Stimulated activated naive CD8-positive, alpha-beta T cell treated with anti-CD3 and anti-CD28 coated beads, Interleukin-15, Interleukin-2, amounts not matched to agents 100 ng/mL and 50 ng/mL, for 24 hours (primary cell): Measurements from ENCODE around the gene PDE4D.

Source experiments
- H3K27ac Mint-ChIP-seq: one replicate; pipeline ENCODE4 v1.8.0; 2021; ENCODE audit warnings: mild to moderate bottlenecking, mixed read lengths
- H3K27me3 Mint-ChIP-seq: one replicate; pipeline ENCODE4 v1.8.0; 2021; ENCODE audit warnings: mixed read lengths
- H3K36me3 Mint-ChIP-seq: one replicate; pipeline ENCODE4 v1.8.0; 2021; ENCODE audit warnings: low read depth, mixed read lengths
- H3K4me1 Mint-ChIP-seq: one replicate; pipeline ENCODE4 v1.8.0; 2021; ENCODE audit warnings: low read depth, mixed read lengths
- H3K4me3 Mint-ChIP-seq: one replicate; pipeline ENCODE4 v1.8.0; 2021; ENCODE audit warnings: mild to moderate bottlenecking, mixed read lengths
- H3K9me3 Mint-ChIP-seq: one replicate; pipeline ENCODE4 v1.8.0; 2021; ENCODE audit warnings: mixed read lengths

Gene PDE4D

GRCh38 chr5:59157068-59157467 is 736.5 kb downstream of the PDE4D start:
- no peaks in the 10 kb centered on the region for H3K9me3 Mint-ChIP-seq
- peaks cover 18% of the 10 kb centered on the region for H3K4me1 Mint-ChIP-seq
- no peaks in the 10 kb centered on the region for H3K27me3 Mint-ChIP-seq
- no peaks in the 10 kb centered on the region for H3K36me3 Mint-ChIP-seq
- H3K4me3 Mint-ChIP-seq: no peak overlapping the region
- H3K27ac Mint-ChIP-seq: no peak overlapping the region

- no peaks in the 10 kb centered on the region for H3K36me3 Mint-ChIP-seq
- no peaks in the 10 kb centered on the region for H3K9me3 Mint-ChIP-seq
- H3K27ac Mint-ChIP-seq: peak overlapping the region; percentile 69
- peak overlapping the region; percentile 15 for H3K4me3 Mint-ChIP-seq
- H3K4me1 Mint-ChIP-seq: peaks cover 4% of the 10 kb centered on the region
- no peaks in the 10 kb centered on the region for H3K27me3 Mint-ChIP-seq
Observed at GRCh38 chr5:59152701-59153245, 740.8 kb downstream of the PDE4D start.

- Mint-ChIP-seq H3K4me3 (no peak overlapping the region), H3K9me3 (no peaks in the 10 kb centered on the region), H3K27me3 (no peaks in the 10 kb centered on the region), H3K27ac (no peak overlapping the region), H3K4me1 (peaks cover 4% of the 10 kb centered on the region), H3K36me3 (no peaks in the 10 kb centered on the region)
Observed at GRCh38 chr5:59151162-59151889, 742.2 kb downstream of the PDE4D start.

- Mint-ChIP-seq H3K27ac (no peak overlapping the region), H3K4me3 (no peak overlapping the region), H3K4me1 (peaks cover 4% of the 10 kb centered on the region), H3K9me3 (no peaks in the 10 kb centered on the region), H3K27me3 (no peaks in the 10 kb centered on the region), H3K36me3 (no peaks in the 10 kb centered on the region)
Observed at GRCh38 chr5:59149827-59150226, 743.7 kb downstream of the PDE4D start.

- no peaks in the 10 kb centered on the region for H3K9me3 Mint-ChIP-seq
- no peak overlapping the region for H3K4me3 Mint-ChIP-seq
- H3K27me3 Mint-ChIP-seq: no peaks in the 10 kb centered on the region
- H3K27ac Mint-ChIP-seq: no peak overlapping the region
- no peaks in the 10 kb centered on the region for H3K36me3 Mint-ChIP-seq
- peaks cover 4% of the 10 kb centered on the region for H3K4me1 Mint-ChIP-seq
Observed at GRCh38 chr5:59149271-59149670, 744.3 kb downstream of the PDE4D start.

- H3K36me3 Mint-ChIP-seq: no peaks in the 10 kb centered on the region
- H3K27ac Mint-ChIP-seq: no peak overlapping the region
- H3K9me3 Mint-ChIP-seq: no peaks in the 10 kb centered on the region
- H3K4me1 Mint-ChIP-seq: peaks cover 4% of the 10 kb centered on the region
- no peak overlapping the region for H3K4me3 Mint-ChIP-seq
- H3K27me3 Mint-ChIP-seq: no peaks in the 10 kb centered on the region
Observed at GRCh38 chr5:59146729-59147128, 746.8 kb downstream of the PDE4D start.

GRCh38 chr5:59143926-59144333 is 749.6 kb downstream of the PDE4D start:
- Mint-ChIP-seq H3K27ac (no peak overlapping the region), H3K4me1 (no peaks in the 10 kb centered on the region), H3K36me3 (no peaks in the 10 kb centered on the region), H3K9me3 (no peaks in the 10 kb centered on the region), H3K27me3 (no peaks in the 10 kb centered on the region), H3K4me3 (no peak overlapping the region)

- Mint-ChIP-seq H3K36me3 (no peaks in the 10 kb centered on the region), H3K4me1 (no peaks in the 10 kb centered on the region), H3K27ac (no peak overlapping the region), H3K9me3 (no peaks in the 10 kb centered on the region), H3K4me3 (no peak overlapping the region), H3K27me3 (no peaks in the 10 kb centered on the region)
Observed at GRCh38 chr5:59142927-59143326, 750.6 kb downstream of the PDE4D start.

- no peaks in the 10 kb centered on the region for H3K36me3 Mint-ChIP-seq
- no peak overlapping the region for H3K27ac Mint-ChIP-seq
- H3K4me1 Mint-ChIP-seq: no peaks in the 10 kb centered on the region
- no peak overlapping the region for H3K4me3 Mint-ChIP-seq
- no peaks in the 10 kb centered on the region for H3K27me3 Mint-ChIP-seq
- no peaks in the 10 kb centered on the region for H3K9me3 Mint-ChIP-seq
Observed at GRCh38 chr5:59142138-59142537, 751.4 kb downstream of the PDE4D start.

GRCh38 chr5:59140133-59140532 is 753.4 kb downstream of the PDE4D start:
- H3K27ac Mint-ChIP-seq: no peak overlapping the region
- no peaks in the 10 kb centered on the region for H3K27me3 Mint-ChIP-seq
- no peaks in the 10 kb centered on the region for H3K36me3 Mint-ChIP-seq
- H3K4me3 Mint-ChIP-seq: no peak overlapping the region
- H3K4me1 Mint-ChIP-seq: no peaks in the 10 kb centered on the region
- H3K9me3 Mint-ChIP-seq: no peaks in the 10 kb centered on the region

GRCh38 chr5:59139695-59140094 is 753.8 kb downstream of the PDE4D start:
- Mint-ChIP-seq H3K9me3 (no peaks in the 10 kb centered on the region), H3K36me3 (no peaks in the 10 kb centered on the region), H3K27me3 (no peaks in the 10 kb centered on the region), H3K27ac (no peak overlapping the region), H3K4me1 (peaks cover 2% of the 10 kb centered on the region), H3K4me3 (no peak overlapping the region)

- H3K27ac Mint-ChIP-seq: no peak overlapping the region
- no peaks in the 10 kb centered on the region for H3K27me3 Mint-ChIP-seq
- H3K36me3 Mint-ChIP-seq: no peaks in the 10 kb centered on the region
- peaks cover 12% of the 10 kb centered on the region for H3K4me1 Mint-ChIP-seq
- H3K4me3 Mint-ChIP-seq: no peak overlapping the region
- peaks cover 4% of the 10 kb centered on the region for H3K9me3 Mint-ChIP-seq
Observed at GRCh38 chr5:59138509-59138908, 755.0 kb downstream of the PDE4D start.

- Mint-ChIP-seq H3K36me3 (no peaks in the 10 kb centered on the region), H3K27ac (no peak overlapping the region), H3K4me3 (no peak overlapping the region), H3K27me3 (no peaks in the 10 kb centered on the region), H3K4me1 (peaks cover 12% of the 10 kb centered on the region), H3K9me3 (peaks cover 5% of the 10 kb centered on the region)
Observed at GRCh38 chr5:59137846-59138245, 755.7 kb downstream of the PDE4D start.

GRCh38 chr5:59136549-59136948 is 757.0 kb downstream of the PDE4D start:
- Mint-ChIP-seq H3K27ac (no peak overlapping the region), H3K36me3 (no peaks in the 10 kb centered on the region), H3K9me3 (peaks cover 5% of the 10 kb centered on the region), H3K4me1 (peaks cover 24% of the 10 kb centered on the region), H3K4me3 (no peak overlapping the region), H3K27me3 (no peaks in the 10 kb centered on the region)

- no peaks in the 10 kb centered on the region for H3K27me3 Mint-ChIP-seq
- peaks cover 39% of the 10 kb centered on the region for H3K4me1 Mint-ChIP-seq
- no peaks in the 10 kb centered on the region for H3K36me3 Mint-ChIP-seq
- H3K9me3 Mint-ChIP-seq: peaks cover 5% of the 10 kb centered on the region
- no peak overlapping the region for H3K4me3 Mint-ChIP-seq
- H3K27ac Mint-ChIP-seq: no peak overlapping the region
Observed at GRCh38 chr5:59134471-59135163, 758.9 kb downstream of the PDE4D start.
